Breast epithelium (tissue), 4 donors: ENCODE results near the gene LYRM4. TPM values are rescaled to one million over a fixed set of nuclear protein-coding genes. Genes with fewer than 3 reads are reported as not detected.

Source experiments
- DNase-seq, 2 donors: peaks; one replicate each; pipeline ENCODE4 v3.0.0-alpha.2; 2019; ENCODE audit warnings: low spot score in 2 of 2
- H3K27ac ChIP-seq, 2 donors: fragments of 200-600 bp; sonication (generic) in 1 of 2; one replicate each; pipeline ENCODE4 v1.5.1; 2016 to 2019; ENCODE audit warnings: mild to moderate bottlenecking in 1 of 2
- H3K27me3 ChIP-seq, 2 donors: fragments of 200-600 bp; sonication (generic) in 1 of 2; one replicate each; pipeline versions ENCODE4 v1.5.1 to v1.6.0; 2017 to 2019; ENCODE audit warnings: control low read depth in 1 of 2, mild to moderate bottlenecking in 1 of 2
- H3K36me3 ChIP-seq: fragments of 200-600 bp; one replicate; pipeline ENCODE4 v1.5.1; 2019
- H3K4me1 ChIP-seq, 2 donors: fragments of 200-600 bp; sonication (generic); one replicate each; pipeline ENCODE4 v1.5.1; 2016 to 2019; ENCODE audit warnings: control low read depth in 1 of 2
- H3K4me3 ChIP-seq, 3 donors: fragments of 200-600 bp; sonication (generic); 1 replicate in 2 of 3; 2 replicates in 1 of 3; pipeline ENCODE4 v1.5.1; 2016 to 2019; ENCODE audit warnings: mild to moderate bottlenecking in 3 of 3, moderate library complexity in 2 of 3
- H3K9me3 ChIP-seq, 2 donors: fragments of 200-600 bp; sonication (generic) in 1 of 2; one replicate each; pipeline ENCODE4 v1.5.1; 2016 to 2019; ENCODE audit warnings: control low read depth in 1 of 2
- CTCF ChIP-seq, 3 donors: fragments of 450-650 bp; IDR thresholded peaks; one replicate each; pipeline ENCODE4 v1.5.1; 2016 to 2017; ENCODE audit warnings: antibody characterized with exemption in 3 of 3, mild to moderate bottlenecking in 3 of 3, moderate library complexity in 3 of 3
- POLR2A ChIP-seq: fragments of 450-650 bp; IDR thresholded peaks from one replicate; pipeline ENCODE4 v1.6.1; 2016; ENCODE audit warnings: antibody characterized with exemption, mild to moderate bottlenecking, moderate library complexity
- POLR2AphosphoS5 ChIP-seq, 3 donors: sonication (generic); formaldehyde crosslinking; IDR thresholded peaks; one replicate each; pipeline ENCODE4 v1.6.1; 2017; ENCODE audit warnings: antibody characterized with exemption in 3 of 3
- intact Hi-C: fragments of 100-400 bp; cut with DNase I; formaldehyde crosslinking; loops from one replicate; pipeline ENCODE4 v1.15.1; 2023; ENCODE audit warnings: low total_unique reads
- total RNA-seq, 3 donors: library from RNA; depleted of rRNA; stranded (reverse); fragments of >200 nt; gene quantifications; one replicate each; pipeline ENCODE4 v1.1.0, GENCODE V29; 2016

The LYRM4 gene
- total RNA-seq, 3 donors from 2014 or later: 24.4 to 38.0 (median 25.0) TPM

- intact Hi-C loops: no loop called here
Observed at GRCh38 chr6:5237805-5238204, 22.9 kb downstream of the LYRM4 start.

GRCh38 chr6:5235830-5236229, 24.9 kb downstream of the LYRM4 start:
- intact Hi-C loops: no loop called here
- no peaks in the 10 kb centered on the region for H3K36me3 ChIP-seq
- no peaks in the 10 kb centered on the region for H3K4me1 ChIP-seq
- no peaks in the 10 kb centered on the region for H3K9me3 ChIP-seq
- no peaks in the 10 kb centered on the region for H3K27me3 ChIP-seq
- TF ChIP-seq CTCF (IDR thresholded peaks at IDR 0.05) (no peak), POLR2AphosphoS5 (IDR thresholded peaks at IDR 0.05) (no peak), POLR2A (no peak)
- no peak overlapping the region for H3K27ac ChIP-seq
- H3K4me3 ChIP-seq: no peak overlapping the region
- no peak for DNase-seq

More at GRCh38 chr6:5237805-5238204, 22.9 kb downstream of the LYRM4 start:
- TF ChIP-seq POLR2AphosphoS5 (IDR thresholded peaks at IDR 0.05) (no peak), POLR2A (no peak), CTCF (IDR thresholded peaks at IDR 0.05) (no peak)
- DNase-seq: no peak
- H3K4me3 ChIP-seq: no peak overlapping the region
- H3K36me3 ChIP-seq: no peaks in the 10 kb centered on the region
- no peaks in the 10 kb centered on the region for H3K4me1 ChIP-seq
- H3K27ac ChIP-seq: no peak overlapping the region
- no peaks in the 10 kb centered on the region for H3K27me3 ChIP-seq
- H3K9me3 ChIP-seq: no peaks in the 10 kb centered on the region

GRCh38 chr6:5234874-5235273, 25.9 kb downstream of the LYRM4 start:
- Histone ChIP-seq H3K27me3 (no peaks in the 10 kb centered on the region), H3K4me3 (no peak overlapping the region), H3K9me3 (no peaks in the 10 kb centered on the region), H3K4me1 (no peaks in the 10 kb centered on the region), H3K36me3 (no peaks in the 10 kb centered on the region), H3K27ac (no peak overlapping the region)
- intact Hi-C loops: no loop called here
- TF ChIP-seq POLR2AphosphoS5 (IDR thresholded peaks at IDR 0.05): no peak
- DNase-seq: no peak

- Histone ChIP-seq H3K4me1 (no peaks in the 10 kb centered on the region), H3K36me3 (no peaks in the 10 kb centered on the region), H3K9me3 (no peaks in the 10 kb centered on the region), H3K4me3 (no peak overlapping the region), H3K27ac (no peak overlapping the region), H3K27me3 (no peaks in the 10 kb centered on the region)
- intact Hi-C loops: no loop called here
- TF ChIP-seq CTCF (IDR thresholded peaks at IDR 0.05) (no peak), POLR2AphosphoS5 (IDR thresholded peaks at IDR 0.05) (no peak), POLR2A (no peak)
- no peak for DNase-seq
Observed at GRCh38 chr6:5231289-5231688, 29.5 kb downstream of the LYRM4 start.

- intact Hi-C loops: no loop called here
- no peaks in the 10 kb centered on the region for H3K9me3 ChIP-seq
- no peaks in the 10 kb centered on the region for H3K27me3 ChIP-seq
- DNase-seq: no peak
- H3K27ac ChIP-seq: no peak overlapping the region
- no peaks in the 10 kb centered on the region for H3K36me3 ChIP-seq
- TF ChIP-seq CTCF (IDR thresholded peaks at IDR 0.05) (no peak), POLR2A (no peak), POLR2AphosphoS5 (IDR thresholded peaks at IDR 0.05) (no peak)
- H3K4me3 ChIP-seq: no peak overlapping the region
- no peaks in the 10 kb centered on the region for H3K4me1 ChIP-seq
Observed at GRCh38 chr6:5230081-5230480, 30.7 kb downstream of the LYRM4 start.

- Histone ChIP-seq H3K27ac (no peak overlapping the region), H3K9me3 (no peaks in the 10 kb centered on the region), H3K36me3 (no peaks in the 10 kb centered on the region), H3K27me3 (no peaks in the 10 kb centered on the region), H3K4me3 (no peak overlapping the region), H3K4me1 (no peaks in the 10 kb centered on the region)
- intact Hi-C loops: no loop called here
- no peak for TF ChIP-seq POLR2A
- TF ChIP-seq POLR2AphosphoS5 (IDR thresholded peaks at IDR 0.05): no peak
- TF ChIP-seq CTCF (IDR thresholded peaks at IDR 0.05): no peak
- no peak for DNase-seq
Observed at GRCh38 chr6:5229356-5229755, 31.4 kb downstream of the LYRM4 start.
